GM13976 (cell line): ENCODE data around the gene LMAN2L.
"Not testable (repeated sequence)": the region's sequence is repeated elsewhere in the genome, so short reads cannot be mapped to it uniquely, and the experiment has no call there.

Experiments used
- DNase-seq: peaks from one replicate; pipeline ENCODE4 v3.0.0; 2012; ENCODE audit warnings: low spot score
- in situ Hi-C: fragments of 300-500 bp; cut with MboI; formaldehyde crosslinking; loops from one replicate; pipeline ENCODE4 v1.12.0; 2022; ENCODE audit warnings: low sequenced_read_pairs, mixed read lengths, inconsistent platforms; ENCODE audit not compliant: unreplicated experiment
- TF ChIP-seq, protein P1 (sequence below): IDR thresholded peaks from 2 replicates; pipeline ENCODE4 v1.5.1; 2012; ENCODE audit warnings: borderline replicate concordance, mild to moderate bottlenecking; ENCODE audit not compliant: insufficient read depth; ENCODE audit errors: extremely low read depth, missing control alignments, control extremely low read depth

Gene LMAN2L

GRCh38 chr2:96669539-96670215, 70.2 kb downstream of the LMAN2L start:
- in situ Hi-C loops = no loop called here
- no peak for DNase-seq
- TF ChIP-seq, protein P1, sequence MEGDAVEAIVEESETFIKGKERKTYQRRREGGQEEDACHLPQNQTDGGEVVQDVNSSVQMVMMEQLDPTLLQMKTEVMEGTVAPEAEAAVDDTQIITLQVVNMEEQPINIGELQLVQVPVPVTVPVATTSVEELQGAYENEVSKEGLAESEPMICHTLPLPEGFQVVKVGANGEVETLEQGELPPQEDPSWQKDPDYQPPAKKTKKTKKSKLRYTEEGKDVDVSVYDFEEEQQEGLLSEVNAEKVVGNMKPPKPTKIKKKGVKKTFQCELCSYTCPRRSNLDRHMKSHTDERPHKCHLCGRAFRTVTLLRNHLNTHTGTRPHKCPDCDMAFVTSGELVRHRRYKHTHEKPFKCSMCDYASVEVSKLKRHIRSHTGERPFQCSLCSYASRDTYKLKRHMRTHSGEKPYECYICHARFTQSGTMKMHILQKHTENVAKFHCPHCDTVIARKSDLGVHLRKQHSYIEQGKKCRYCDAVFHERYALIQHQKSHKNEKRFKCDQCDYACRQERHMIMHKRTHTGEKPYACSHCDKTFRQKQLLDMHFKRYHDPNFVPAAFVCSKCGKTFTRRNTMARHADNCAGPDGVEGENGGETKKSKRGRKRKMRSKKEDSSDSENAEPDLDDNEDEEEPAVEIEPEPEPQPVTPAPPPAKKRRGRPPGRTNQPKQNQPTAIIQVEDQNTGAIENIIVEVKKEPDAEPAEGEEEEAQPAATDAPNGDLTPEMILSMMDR = no peak

DNA sequence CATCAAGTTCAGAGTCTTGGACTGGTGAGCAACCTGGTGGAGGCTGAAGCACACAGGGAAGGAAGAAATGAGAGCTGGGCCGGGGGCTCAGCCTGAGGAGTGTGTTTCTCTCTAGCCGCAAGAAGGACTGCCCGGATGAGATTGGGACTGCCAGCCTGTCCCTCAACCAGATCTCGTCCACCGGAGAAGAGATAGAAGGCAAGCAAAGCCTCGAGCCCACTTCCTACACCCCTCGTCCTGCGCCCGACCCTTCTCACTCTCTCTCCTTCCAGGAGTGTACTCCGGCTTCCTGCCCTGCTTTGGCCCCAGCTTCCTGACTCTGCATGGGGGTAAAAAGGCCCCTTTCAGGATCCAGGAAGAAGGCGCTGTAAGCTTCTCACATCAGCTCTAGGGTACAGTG, 71.1 kb downstream of the LMAN2L start:
- DNase-seq = no peak
- in situ Hi-C loops = no loop called here
- TF ChIP-seq, protein P1 = no peak

DNA sequence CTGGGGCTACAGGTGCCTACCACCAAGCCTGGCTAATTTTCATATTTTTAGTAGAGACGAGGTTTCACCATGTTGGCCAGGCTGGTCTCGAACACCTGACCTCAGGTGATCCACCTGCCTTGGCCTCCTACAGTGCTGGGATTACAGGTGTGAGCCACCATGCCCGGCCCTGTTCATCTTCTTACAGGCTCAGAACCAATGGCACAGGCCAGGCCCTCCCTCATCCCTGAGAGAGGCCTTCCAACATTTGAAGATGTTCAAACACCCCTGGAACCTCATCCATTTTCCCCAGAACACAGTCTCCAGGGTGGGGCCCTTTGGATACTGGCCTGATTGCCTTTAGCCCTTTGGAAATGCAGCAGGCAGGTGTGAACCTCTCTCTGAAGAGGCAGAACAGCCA, 74.1 kb downstream of the LMAN2L start:
- DNase-seq, in situ Hi-C loops: not testable (repeated sequence)

- TF ChIP-seq, protein P1 = no peak
- DNase-seq = no peak
- in situ Hi-C loops = no loop called here
These were observed 74.7 kb downstream of the LMAN2L start for GRCh38 chr2:96665083-96665569.

DNA sequence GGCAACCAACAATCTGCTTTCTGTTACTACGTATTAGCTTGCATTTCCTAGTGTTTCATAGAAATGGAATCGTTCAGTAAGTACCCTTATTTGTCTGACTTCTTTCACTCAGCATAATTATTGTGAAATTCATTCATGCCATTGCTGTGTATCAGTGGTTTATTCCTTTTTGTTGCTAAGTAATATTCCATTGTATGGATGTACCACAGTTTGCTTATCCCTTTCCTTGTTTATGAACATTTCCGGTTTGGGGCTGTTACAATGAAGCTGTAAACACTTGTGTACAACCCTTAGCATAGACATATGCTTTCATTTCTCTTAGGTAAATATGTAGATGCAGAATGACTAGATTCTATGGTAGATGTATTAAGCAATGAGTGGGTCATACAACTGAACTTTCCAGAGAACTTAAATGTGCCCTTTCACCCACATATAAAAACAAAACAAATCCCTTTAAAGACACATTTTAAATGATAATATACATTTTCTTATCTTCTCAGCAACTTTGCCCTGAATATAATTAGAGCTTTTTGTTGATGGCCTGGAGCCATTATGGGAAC, 75.4 kb downstream of the LMAN2L start:
- TF ChIP-seq, protein P1 = no peak
- in situ Hi-C loops = no loop called here
- DNase-seq = no peak

DNA sequence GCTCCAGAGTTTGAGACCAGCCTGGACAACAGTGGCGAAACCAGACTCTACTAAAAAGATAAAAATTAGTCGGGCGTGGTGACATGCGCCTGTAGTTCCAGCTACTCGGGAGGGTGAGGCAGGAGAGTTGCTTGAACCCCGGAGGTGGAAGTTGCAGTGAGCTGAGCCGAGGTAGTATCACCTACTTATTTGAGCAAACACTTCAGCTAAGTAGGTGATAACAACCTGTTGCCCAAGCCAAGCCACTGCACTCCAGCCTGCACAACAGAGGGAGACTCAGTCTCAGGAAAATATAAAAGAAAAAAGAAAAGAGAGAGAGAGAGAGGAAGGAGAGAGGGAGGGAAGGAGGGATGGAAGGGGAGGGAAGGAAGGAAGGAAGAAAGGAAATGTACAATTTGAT, 76.0 kb downstream of the LMAN2L start:
- DNase-seq = no peak
- TF ChIP-seq, protein P1 = no peak
- in situ Hi-C loops = no loop called here

DNA sequence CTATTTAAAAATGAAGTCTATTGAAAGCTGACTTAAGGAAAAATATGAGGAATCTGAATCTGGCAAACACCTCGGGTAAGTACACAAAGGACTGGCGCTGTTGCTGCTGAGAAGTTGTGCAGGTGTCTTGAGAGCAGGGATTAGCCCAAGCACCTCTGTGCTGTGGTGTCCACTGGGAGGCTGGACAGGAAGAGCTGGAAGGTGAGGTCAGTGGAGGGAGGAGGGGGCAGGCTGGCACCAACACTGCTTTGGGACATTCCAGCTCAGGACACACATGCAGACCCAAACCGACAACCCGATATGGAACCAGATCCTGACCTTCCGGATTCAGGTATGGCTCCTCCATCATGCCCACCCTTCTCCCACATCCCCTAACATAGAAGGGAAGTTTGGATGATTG, 76.7 kb downstream of the LMAN2L start:
- in situ Hi-C loops = no loop called here
- TF ChIP-seq, protein P1 = no peak
- DNase-seq = no peak
